Skeletal muscle satellite cell (primary cell): ENCODE results near the gene ACER3.

Experiments used
- H3K27me3 ChIP-seq: 2 replicates; pipeline ENCODE4 v1.7.0; 2013; ENCODE audit warnings: low read length; ENCODE audit not compliant: control insufficient read depth, insufficient read depth
- H3K36me3 ChIP-seq: 2 replicates; pipeline ENCODE4 v1.7.0; 2013; ENCODE audit warnings: mild to moderate bottlenecking, control low read depth, low read length; ENCODE audit not compliant: insufficient read depth
- H3K4me1 ChIP-seq: 2 replicates; pipeline ENCODE4 v1.7.0; 2013; ENCODE audit warnings: low read length; ENCODE audit not compliant: control insufficient read depth, insufficient read depth
- H3K4me2 ChIP-seq: 2 replicates; pipeline ENCODE4 v1.7.0; 2013; ENCODE audit warnings: mild to moderate bottlenecking, low read length
- H3K4me3 ChIP-seq: 2 replicates; pipeline ENCODE4 v1.7.0; 2013; ENCODE audit warnings: low read length
- H3K9ac ChIP-seq: 2 replicates; pipeline ENCODE4 v1.7.0; 2013; ENCODE audit warnings: mild to moderate bottlenecking, low read depth, low read length, moderate library complexity
- H3K9me3 ChIP-seq: replicated peaks from 2 replicates; pipeline ENCODE4 v1.7.0; 2013; ENCODE audit warnings: mild to moderate bottlenecking, control low read depth, low read length

The ACER3 gene

DNA sequence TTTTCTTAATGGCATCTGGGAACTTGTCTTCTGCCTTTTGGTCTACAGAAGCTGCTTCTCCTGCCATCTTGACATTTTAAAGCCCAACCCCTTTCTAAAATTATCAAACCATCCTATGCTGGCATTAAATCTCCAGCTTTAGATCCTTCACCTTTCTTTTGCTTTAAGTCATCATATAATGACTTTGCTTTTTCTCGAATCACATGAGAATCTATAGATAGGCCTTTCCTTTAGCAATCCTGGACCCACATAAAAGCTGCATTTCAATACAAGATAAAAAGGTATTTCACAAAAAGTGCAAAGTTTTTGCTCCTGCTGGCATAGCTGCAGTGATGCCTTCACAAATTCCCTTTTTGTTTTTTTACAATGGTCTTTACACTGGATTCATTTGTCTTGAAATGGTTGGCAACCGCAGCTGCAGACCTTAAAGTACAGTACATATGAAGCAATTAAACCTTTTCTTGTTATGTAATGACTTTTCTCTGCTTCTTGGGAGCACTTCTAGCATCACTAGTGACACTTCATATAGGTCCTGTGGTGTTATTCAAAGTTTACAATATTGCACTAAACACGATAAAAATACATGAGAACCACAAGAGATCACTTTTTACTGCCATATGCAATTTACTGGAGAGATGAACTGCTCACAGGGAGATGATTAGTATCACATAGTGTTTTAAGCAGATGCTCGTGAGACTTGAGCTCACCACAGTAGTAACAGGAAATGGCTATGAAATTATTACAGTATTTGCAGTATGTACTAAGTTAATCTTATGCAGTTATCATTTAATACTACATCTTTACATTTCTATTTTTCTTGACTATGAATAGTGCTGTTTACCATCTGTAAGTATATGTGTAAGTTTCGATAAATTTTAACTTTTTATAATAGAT is 41.6 kb downstream of the ACER3 start:
- Histone ChIP-seq H3K27me3 (no peaks in the 10 kb centered on the region), H3K9ac (no peak overlapping the region), H3K36me3 (no peaks in the 10 kb centered on the region), H3K9me3 (no peaks in the 10 kb centered on the region), H3K4me3 (no peak overlapping the region), H3K4me1 (no peaks in the 10 kb centered on the region), H3K4me2 (no peak overlapping the region)

DNA sequence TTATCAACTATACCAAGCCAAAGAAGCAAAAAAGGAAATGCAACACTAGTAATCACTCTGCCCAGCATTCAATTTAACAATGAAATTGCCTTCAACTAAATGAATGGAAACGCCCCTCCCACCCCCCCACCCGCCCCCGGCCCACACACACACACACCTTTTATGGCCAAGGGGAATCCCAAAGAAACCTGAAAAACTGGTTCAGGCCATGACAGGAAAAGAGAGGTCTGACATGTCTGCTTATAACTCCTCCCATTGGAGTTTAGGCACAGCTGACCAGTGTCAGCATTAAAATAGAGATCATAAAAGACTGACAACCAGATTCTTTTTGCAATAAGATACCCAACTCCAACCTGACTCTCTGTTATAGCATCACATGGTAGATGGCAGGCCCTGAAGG is 42.6 kb downstream of the ACER3 start:
- Histone ChIP-seq H3K27me3 (no peaks in the 10 kb centered on the region), H3K9ac (no peak overlapping the region), H3K4me3 (no peak overlapping the region), H3K36me3 (no peaks in the 10 kb centered on the region), H3K9me3 (no peaks in the 10 kb centered on the region), H3K4me2 (no peak overlapping the region), H3K4me1 (no peaks in the 10 kb centered on the region)

DNA sequence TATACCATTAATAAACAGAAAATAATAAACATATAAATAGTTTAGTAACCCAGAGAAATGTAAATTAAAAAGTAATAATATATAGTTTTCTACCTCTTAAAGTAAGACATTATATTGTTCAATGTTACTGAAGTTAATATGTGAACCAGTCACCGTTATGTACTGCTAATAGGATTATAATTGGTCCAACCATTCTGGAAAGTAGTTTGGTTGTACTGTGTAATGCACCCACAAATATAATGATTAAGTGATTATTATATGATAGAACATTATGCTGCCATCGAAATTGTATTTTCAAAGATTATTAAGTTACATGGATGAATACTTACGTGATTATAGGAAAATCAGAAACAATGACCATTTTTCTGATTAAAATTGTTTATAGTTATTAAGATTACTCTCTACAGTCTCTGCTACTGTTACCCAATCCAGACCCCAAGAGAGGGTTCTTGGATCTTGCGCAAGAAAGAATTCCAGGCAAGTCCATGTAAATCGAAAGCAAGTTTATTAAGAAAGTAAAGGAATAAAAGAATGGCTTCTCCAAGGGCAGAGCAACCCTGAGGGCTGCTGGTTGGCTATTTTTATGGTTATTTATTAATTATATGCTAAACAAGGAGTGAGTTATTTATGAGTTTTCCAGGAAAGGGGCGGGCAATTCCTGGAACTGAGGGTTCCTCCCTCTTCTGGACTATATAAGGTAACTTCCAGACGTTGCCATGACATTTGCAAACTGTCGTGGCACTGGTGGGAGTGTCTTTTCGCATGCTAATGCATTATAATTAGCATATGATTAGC is 50.1 kb downstream of the ACER3 start:
- no peak overlapping the region for H3K4me2 ChIP-seq
- no peaks in the 10 kb centered on the region for H3K36me3 ChIP-seq
- H3K4me1 ChIP-seq = no peaks in the 10 kb centered on the region
- H3K9ac ChIP-seq = no peak overlapping the region
- no peaks in the 10 kb centered on the region for H3K9me3 ChIP-seq
- H3K27me3 ChIP-seq = no peaks in the 10 kb centered on the region
- H3K4me3 ChIP-seq = no peak overlapping the region

DNA sequence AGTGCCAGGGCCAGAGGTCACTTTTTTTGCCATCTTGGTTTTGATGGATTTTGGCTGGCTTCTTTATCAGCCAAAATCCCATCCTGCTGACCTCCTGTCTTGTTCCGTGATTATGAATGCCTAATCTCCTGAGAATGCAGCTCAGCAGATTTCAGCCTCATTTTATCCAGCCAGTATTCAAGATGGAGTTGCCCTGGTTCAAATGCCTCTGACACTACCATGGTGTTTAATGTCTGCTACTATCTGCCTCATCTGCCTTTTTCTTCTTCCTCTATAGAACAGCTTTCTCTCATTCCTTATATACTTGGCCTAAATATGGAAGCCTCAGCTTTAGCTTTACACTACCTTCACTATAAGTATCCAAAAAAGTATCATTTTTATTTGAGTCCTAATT is 50.7 kb downstream of the ACER3 start:
- Histone ChIP-seq H3K9ac (no peak overlapping the region), H3K4me3 (no peak overlapping the region), H3K9me3 (no peaks in the 10 kb centered on the region), H3K36me3 (no peaks in the 10 kb centered on the region), H3K4me2 (no peak overlapping the region), H3K4me1 (no peaks in the 10 kb centered on the region), H3K27me3 (no peaks in the 10 kb centered on the region)

DNA sequence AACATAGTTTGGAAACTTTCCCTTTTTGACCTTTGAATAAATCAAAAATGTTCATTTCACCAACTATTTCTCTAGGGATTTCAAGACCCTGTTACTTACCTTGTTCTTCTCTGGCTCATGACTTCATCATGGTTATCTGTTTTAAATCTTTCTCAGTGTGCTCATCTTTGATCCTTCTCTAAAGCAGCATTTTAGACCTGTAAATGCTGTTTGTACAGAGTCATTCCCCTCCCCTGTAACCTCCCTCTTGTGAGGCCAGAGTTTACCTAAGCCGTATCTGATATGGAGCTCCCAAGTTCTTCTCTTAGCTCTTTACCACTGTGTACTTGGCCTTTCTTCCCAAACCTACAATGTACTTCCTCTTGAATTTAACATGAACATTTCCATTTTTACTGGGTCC is 56.0 kb downstream of the ACER3 start:
- Histone ChIP-seq H3K4me2 (no peak overlapping the region), H3K4me3 (no peak overlapping the region), H3K9me3 (no peaks in the 10 kb centered on the region), H3K27me3 (no peaks in the 10 kb centered on the region), H3K9ac (no peak overlapping the region), H3K36me3 (no peaks in the 10 kb centered on the region), H3K4me1 (peaks cover 3% of the 10 kb centered on the region)

DNA sequence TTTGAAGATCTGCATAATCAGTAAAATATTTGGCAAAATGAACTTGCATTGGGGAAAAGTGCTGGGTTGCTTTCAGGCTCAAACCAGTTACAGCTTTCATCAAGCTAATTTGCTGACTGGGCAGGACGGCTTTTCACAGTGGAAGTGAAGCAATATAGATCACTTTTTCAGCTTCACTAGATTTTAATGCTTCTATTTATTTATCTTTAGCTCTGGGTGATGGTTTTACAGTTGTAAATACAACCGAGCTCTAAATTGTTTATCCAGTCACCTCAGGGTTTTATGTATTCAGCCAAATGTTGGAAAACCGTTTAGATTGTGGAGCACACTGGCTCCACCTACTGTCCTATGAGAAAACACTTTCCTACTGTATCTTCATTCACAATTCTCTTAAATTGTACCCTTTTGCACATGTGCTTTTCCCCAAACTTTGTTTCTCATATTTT is 58.2 kb downstream of the ACER3 start:
- H3K4me1 ChIP-seq = peaks cover 3% of the 10 kb centered on the region
- H3K36me3 ChIP-seq = no peaks in the 10 kb centered on the region
- H3K9ac ChIP-seq = peak overlapping the region; percentile 23
- H3K4me3 ChIP-seq = no peak overlapping the region
- no peaks in the 10 kb centered on the region for H3K27me3 ChIP-seq
- no peaks in the 10 kb centered on the region for H3K9me3 ChIP-seq
- peak overlapping the region; percentile 49 for H3K4me2 ChIP-seq

DNA sequence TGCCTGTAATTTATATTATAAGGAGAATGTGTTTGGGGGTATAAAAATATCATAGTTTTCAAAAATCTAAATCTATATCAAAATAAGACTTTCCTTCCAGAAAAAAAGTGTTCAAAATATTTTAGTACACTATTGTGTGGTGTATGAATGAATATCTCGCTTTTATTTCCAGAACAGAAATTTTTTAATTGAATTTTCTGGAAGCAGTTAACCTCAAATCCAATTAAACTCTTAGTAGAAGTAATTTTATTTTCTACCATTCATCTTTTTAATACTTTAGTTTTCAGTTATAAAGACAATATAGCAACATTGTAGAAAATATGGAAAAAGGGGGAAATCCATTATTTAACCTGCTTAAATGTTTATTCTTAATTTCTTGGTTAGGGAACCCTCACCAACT is 58.7 kb downstream of the ACER3 start:
- Histone ChIP-seq H3K4me2 (no peak overlapping the region), H3K27me3 (no peaks in the 10 kb centered on the region), H3K4me3 (no peak overlapping the region), H3K4me1 (peaks cover 3% of the 10 kb centered on the region), H3K36me3 (no peaks in the 10 kb centered on the region), H3K9me3 (no peaks in the 10 kb centered on the region), H3K9ac (no peak overlapping the region)

DNA sequence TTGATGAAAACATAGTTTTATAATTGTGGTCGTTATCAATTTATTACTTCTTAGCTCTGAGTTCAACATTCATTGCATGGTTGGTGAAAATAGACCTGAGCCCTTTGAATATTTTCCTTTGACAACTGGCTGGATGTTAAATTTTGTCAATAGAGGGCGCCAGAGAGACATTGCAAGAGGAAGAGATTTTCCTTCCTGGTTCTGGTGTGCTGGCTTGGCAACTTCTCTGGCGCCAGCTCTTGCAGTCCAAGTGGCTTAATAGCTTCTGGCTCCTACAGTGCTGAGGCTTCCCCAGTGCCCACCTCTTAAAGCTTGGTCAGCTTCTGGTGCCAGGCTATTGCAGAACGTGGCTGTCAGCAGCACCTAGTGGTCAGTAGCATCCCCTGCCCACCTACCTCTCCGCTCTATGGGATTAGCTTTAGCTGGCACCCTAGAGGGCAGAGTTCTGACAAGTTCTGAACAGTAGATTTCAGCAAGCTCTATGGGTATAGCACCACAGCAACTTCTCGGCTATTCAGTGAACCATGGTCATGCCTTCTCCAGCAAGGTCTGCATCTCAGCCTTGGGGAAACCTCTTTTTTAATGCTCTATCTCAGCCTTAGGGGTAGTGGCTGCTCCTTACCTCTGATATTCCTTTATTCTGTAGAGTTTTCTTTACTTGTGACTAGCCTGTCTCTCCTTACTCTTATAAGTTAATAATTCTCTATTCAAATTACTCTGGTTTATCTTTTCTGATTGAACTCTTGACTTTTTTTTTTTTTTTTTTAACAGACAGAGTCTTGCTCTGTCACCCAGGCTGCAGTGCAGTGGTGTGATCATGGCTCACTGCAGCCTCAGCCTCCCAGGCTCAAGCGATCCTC is 59.4 kb downstream of the ACER3 start:
- Histone ChIP-seq H3K4me2 (peak overlapping the region; percentile 82), H3K36me3 (no peaks in the 10 kb centered on the region), H3K9me3 (no peaks in the 10 kb centered on the region), H3K4me3 (peak overlapping the region; percentile 54), H3K4me1 (peaks cover 3% of the 10 kb centered on the region), H3K27me3 (no peaks in the 10 kb centered on the region), H3K9ac (no peak overlapping the region)

DNA sequence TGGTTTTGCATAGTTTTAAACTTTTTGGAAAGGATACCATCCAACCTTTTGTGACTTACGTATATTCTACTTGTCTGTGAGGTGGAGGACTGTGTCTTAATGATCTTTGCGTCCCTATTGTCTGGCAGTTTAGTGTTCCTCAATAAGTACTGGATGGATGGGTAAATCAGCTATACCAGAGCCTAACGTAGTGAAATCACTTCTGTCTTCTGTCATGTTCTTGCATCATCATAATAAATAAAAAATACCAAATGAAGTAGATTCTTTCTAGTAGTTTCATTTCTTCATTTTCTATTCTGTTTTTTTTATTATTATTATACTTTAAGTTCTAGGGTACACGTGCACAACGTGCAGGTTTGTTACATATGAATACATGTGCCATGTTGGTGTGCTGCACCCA is 66.4 kb downstream of the ACER3 start:
- Histone ChIP-seq H3K4me1 (no peaks in the 10 kb centered on the region), H3K9me3 (no peaks in the 10 kb centered on the region), H3K36me3 (no peaks in the 10 kb centered on the region), H3K4me3 (no peak overlapping the region), H3K9ac (no peak overlapping the region), H3K4me2 (no peak overlapping the region), H3K27me3 (no peaks in the 10 kb centered on the region)

DNA sequence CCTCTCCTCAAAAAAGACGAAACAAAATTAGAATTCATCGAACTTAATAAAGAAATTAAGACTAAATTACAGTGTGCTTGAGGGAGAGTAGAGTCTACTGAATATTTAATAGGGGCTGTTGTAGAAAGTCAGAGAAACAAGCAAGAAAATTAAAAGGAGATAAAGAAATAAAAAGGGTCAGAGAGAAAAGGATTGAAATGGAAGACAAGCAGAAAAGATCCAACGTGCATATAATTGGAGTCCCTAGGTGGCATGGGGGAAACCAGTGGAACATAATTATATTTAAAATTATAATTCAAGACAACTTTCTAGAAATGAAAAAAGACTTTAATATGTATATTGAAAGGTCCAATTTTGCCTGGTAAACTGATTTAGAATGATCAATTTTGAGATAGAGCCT is 74.3 kb downstream of the ACER3 start:
- Histone ChIP-seq H3K9me3 (no peaks in the 10 kb centered on the region), H3K9ac (no peak overlapping the region), H3K4me1 (no peaks in the 10 kb centered on the region), H3K36me3 (peaks cover 3% of the 10 kb centered on the region), H3K4me2 (no peak overlapping the region), H3K4me3 (no peak overlapping the region), H3K27me3 (no peaks in the 10 kb centered on the region)

DNA sequence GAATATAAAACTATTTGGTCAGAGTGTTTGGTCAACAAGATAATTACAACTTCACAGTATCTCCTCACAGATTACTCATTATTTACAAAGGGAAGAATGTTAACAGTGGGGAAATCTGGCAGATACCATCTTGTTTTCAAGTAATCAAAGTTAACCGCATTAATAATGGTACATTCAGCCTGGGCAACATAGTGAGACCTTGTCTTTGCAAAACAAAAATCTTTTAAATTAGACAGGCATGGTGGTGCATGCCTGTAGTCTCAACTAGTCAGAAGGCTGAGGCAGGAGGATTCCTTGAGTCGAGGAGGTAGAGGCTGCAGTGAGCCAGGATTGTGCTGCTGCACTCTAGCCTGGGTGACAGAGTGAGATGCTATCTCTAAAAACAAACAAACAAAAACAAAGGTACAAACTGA is 78.5 kb downstream of the ACER3 start:
- no peak overlapping the region for H3K9ac ChIP-seq
- no peaks in the 10 kb centered on the region for H3K27me3 ChIP-seq
- H3K4me2 ChIP-seq = no peak overlapping the region
- peaks cover 3% of the 10 kb centered on the region for H3K36me3 ChIP-seq
- H3K4me1 ChIP-seq = no peaks in the 10 kb centered on the region
- H3K4me3 ChIP-seq = no peak overlapping the region
- H3K9me3 ChIP-seq = no peaks in the 10 kb centered on the region
